GM12891 (cell line): ENCODE data around the gene ARHGEF17.

Experiments
- DNase-seq: peaks from one replicate; pipeline ENCODE4 v3.0.0; 2011; ENCODE audit warnings: low spot score; ENCODE audit not compliant: insufficient read length
- FAIRE-seq: peaks from 2 replicates; lab custom pipeline; 2011; peaks lifted over from hg19 to GRCh38; lab: Jason Lieb, UNC
- PAX5 ChIP-seq: IDR thresholded peaks from 2 replicates; pipeline ENCODE4 v1.6.1; 2011; ENCODE audit warnings: low read length, moderate library complexity, mild to moderate bottlenecking; ENCODE audit not compliant: insufficient read depth, severe bottlenecking
- POLR2A ChIP-seq: IDR thresholded peaks from 2 replicates; pipeline ENCODE4 v1.6.1; 2011; ENCODE audit warnings: low read depth, low read length, control low read depth
- POLR2AphosphoS5 ChIP-seq: IDR thresholded peaks from 2 replicates; pipeline ENCODE4 v1.6.1; 2011; ENCODE audit warnings: low read depth, low read length, control low read depth
- POU2F2 ChIP-seq: IDR thresholded peaks from 2 replicates; pipeline ENCODE4 v1.6.1; 2011; ENCODE audit warnings: low read depth, mild to moderate bottlenecking, control low read depth, low read length, moderate library complexity
- SPI1 ChIP-seq: IDR thresholded peaks from 2 replicates; pipeline ENCODE4 v1.6.1; 2011; ENCODE audit warnings: low read depth, low read length, control low read depth
- TAF1 ChIP-seq: IDR thresholded peaks from 2 replicates; pipeline ENCODE4 v1.6.1; 2011; ENCODE audit warnings: low read depth, low read length, control low read depth

Gene ARHGEF17

GRCh38 chr11:73320763-73321603 is 12.9 kb downstream of the ARHGEF17 start:
- FAIRE-seq: no peak
- TF ChIP-seq POLR2AphosphoS5 (no peak), POLR2A (no peak)
- DNase-seq: no peak

GRCh38 chr11:73321604-73322381 is 13.7 kb downstream of the ARHGEF17 start:
- TF ChIP-seq POU2F2 (no peak), POLR2A (no peak), PAX5 (no peak), POLR2AphosphoS5 (no peak), SPI1 (no peak), TAF1 (no peak)
- DNase-seq (no peak), FAIRE-seq (no peak)

- DNase-seq: no peak
- TF ChIP-seq SPI1 (0 out of 2 replicates have a peak, but pooled peaks have one; percentile 30), POLR2AphosphoS5 (no peak)
- no peak for FAIRE-seq
Observed at GRCh38 chr11:73322382-73323306, 14.6 kb downstream of the ARHGEF17 start.

- FAIRE-seq (no peak), DNase-seq (no peak)
- TF ChIP-seq POU2F2: no peak
- no peak for TF ChIP-seq TAF1
- no peak for TF ChIP-seq POLR2A
- TF ChIP-seq PAX5: no peak
- TF ChIP-seq POLR2AphosphoS5: no peak
- no peak for TF ChIP-seq SPI1
Observed at GRCh38 chr11:73323464-73323863, 15.4 kb downstream of the ARHGEF17 start.

- TF ChIP-seq PAX5 (no peak), POU2F2 (0 out of 2 replicates have a peak, but pooled peaks have one; percentile 12)
- FAIRE-seq (no peak), DNase-seq (no peak)
Observed at GRCh38 chr11:73324116-73324515, 16.0 kb downstream of the ARHGEF17 start.

- no peak for TF ChIP-seq POLR2A
- 0 out of 2 replicates have a peak, but pooled peaks have one; percentile 8 for TF ChIP-seq POLR2AphosphoS5
- no peak for DNase-seq
- FAIRE-seq: no peak
Observed at GRCh38 chr11:73324665-73325035, 16.6 kb downstream of the ARHGEF17 start.

- peak; percentile 72 for DNase-seq
- peak; percentile 69 for FAIRE-seq
- TF ChIP-seq POU2F2 (peak; percentile 20; the same call in 1 of the 2 replicates), TAF1 (peak; percentile 65), SPI1 (no peak), POLR2A (peak; percentile 77; the same call in 1 of the 2 replicates)
Observed at GRCh38 chr11:73325036-73325981, 17.2 kb downstream of the ARHGEF17 start.

- no peak for DNase-seq
- TF ChIP-seq PAX5 (no peak), POLR2A (no peak)
- peak; percentile 82 for FAIRE-seq
Observed at GRCh38 chr11:73326929-73327811, 19.1 kb downstream of the ARHGEF17 start.
